Gastrocnemius medialis (tissue), 4 donors: ENCODE results near the gene OTUD3.

Experiments
- CTCF ChIP-seq, 5 experiments: fragments of 450-650 bp in 3 of 5; fragments of 200-600 bp in 2 of 5; sonication (generic) in 2 of 5; IDR thresholded peaks in 4 of 5; conservative IDR thresholded peaks in 1 of 5; 1 replicate in 4 of 5; 2 replicates in 1 of 5; pipeline ENCODE4 v1.5.1; 2016 to 2019; ENCODE audit warnings: antibody characterized with exemption in 5 of 5, mild to moderate bottlenecking in 3 of 5, moderate library complexity in 3 of 5
- POLR2A ChIP-seq, 2 donors: fragments of 450-650 bp; IDR thresholded peaks; one replicate each; pipeline ENCODE4 v1.6.1; 2017; ENCODE audit warnings: antibody characterized with exemption in 2 of 2, mild to moderate bottlenecking in 2 of 2, moderate library complexity in 2 of 2

- no peak for TF ChIP-seq CTCF (IDR thresholded peaks at IDR 0.05 in 4 of 5, conservative IDR thresholded peaks at IDR 0.05 in 1 of 5)
- TF ChIP-seq POLR2A (IDR thresholded peaks at IDR 0.05): no peak
These were observed 35.9 kb upstream of the OTUD3 start for GRCh38 chr1:19846338-19846737.
